ENCODE data around the gene SLC27A5.

Gene SLC27A5

DNA sequence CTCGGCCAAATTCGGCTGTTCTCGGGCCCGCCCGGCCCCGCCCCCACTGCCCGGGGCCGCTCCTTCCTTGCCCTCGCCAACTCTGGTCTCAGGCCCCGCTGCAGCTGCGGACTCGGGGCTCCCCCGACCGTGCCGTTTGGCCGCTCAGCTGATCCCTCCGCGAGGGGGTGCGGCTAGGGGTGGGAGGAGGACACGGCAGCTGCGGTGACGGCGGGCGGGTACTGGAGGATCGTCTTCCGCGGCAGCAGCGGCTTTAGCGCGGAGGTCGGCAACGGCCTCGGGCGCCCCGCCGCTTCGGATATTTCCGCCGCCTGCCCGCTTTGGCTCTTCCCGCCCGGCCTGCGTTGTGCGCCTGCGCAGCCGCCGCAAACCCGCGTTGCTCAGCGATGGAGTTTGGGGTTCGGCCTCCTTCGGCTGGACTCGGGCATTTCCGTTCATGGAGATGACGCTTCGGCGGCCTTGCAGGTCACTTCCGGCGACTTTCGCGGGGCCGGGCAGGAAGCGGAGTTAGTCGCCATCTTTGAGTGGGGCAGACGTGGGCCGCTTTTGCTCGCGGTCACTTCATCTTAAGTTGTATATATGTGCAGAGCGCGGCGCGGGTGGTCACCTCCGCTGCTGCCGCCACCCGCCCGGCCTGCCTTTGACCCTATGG lies 47.0 kb upstream of the SLC27A5 start (continued):
- TF ChIP-seq ZNF623 (tag by site-specific recombination; IDR thresholded peaks at IDR 0.05) (no peak), SETDB1 (IDR thresholded peaks at IDR 0.05; ENCODE audit: insufficient read length, low read length) (no peak), ZFHX2 (tag by site-specific recombination; conservative IDR thresholded peaks at IDR 0.05) (no peak), ZNF341 (tag by site-specific recombination; IDR thresholded peaks at IDR 0.05; ENCODE audit: low read depth) (peak; percentile 75), ZSCAN18 (tag by site-specific recombination; IDR thresholded peaks at IDR 0.05) (no peak), ZNF394 (tag by site-specific recombination; IDR thresholded peaks at IDR 0.05; ENCODE audit: borderline replicate concordance) (no peak), ZBTB44 (tag by site-specific recombination; IDR thresholded peaks at IDR 0.05) (0 out of 2 replicates have a peak, but pooled peaks have one; percentile 25), ZNF585B (tag by site-specific recombination; IDR thresholded peaks at IDR 0.05) (no peak), OVOL3 (tag by site-specific recombination; IDR thresholded peaks at IDR 0.05) (no peak), ZNF558 (tag by site-specific recombination; IDR thresholded peaks at IDR 0.05) (no peak), ZSCAN23 (tag by site-specific recombination; IDR thresholded peaks at IDR 0.05) (no peak), HIC1 (tag by site-specific recombination; IDR thresholded peaks at IDR 0.05) (peak; percentile 63; the same call in 1 of the 2 replicates), WT1 (tag by site-specific recombination; IDR thresholded peaks at IDR 0.05) (no peak), ZNF768 (tag by site-specific recombination; IDR thresholded peaks at IDR 0.05) (no peak), BCL11B (tag by site-specific recombination; IDR thresholded peaks at IDR 0.05; ENCODE audit: low read depth) (peak; percentile 44; the same call in 1 of the 2 replicates), ZNF112 (tag by site-specific recombination; IDR thresholded peaks at IDR 0.05) (no peak), REPIN1 (tag by site-specific recombination; IDR thresholded peaks at IDR 0.05; ENCODE audit: low read depth) (no peak), ZBTB17 (tag by site-specific recombination; IDR thresholded peaks at IDR 0.05) (peak; percentile 27), HOXC10 (CRISPR knock-in tag; IDR thresholded peaks at IDR 0.05) (0 out of 2 replicates have a peak, but pooled peaks have one; percentile 68), ZNF133 (tag by site-specific recombination; IDR thresholded peaks at IDR 0.05) (no peak), ZIC2 (tag by site-specific recombination; IDR thresholded peaks at IDR 0.05) (no peak), ZBTB1 (tag by site-specific recombination; IDR thresholded peaks at IDR 0.05) (no peak), FEZF1 (tag by site-specific recombination; IDR thresholded peaks at IDR 0.05) (no peak), EGR2 (tag by site-specific recombination; IDR thresholded peaks at IDR 0.05; ENCODE audit: low read depth) (no peak), ZNF155 (tag by site-specific recombination; IDR thresholded peaks at IDR 0.05) (no peak), KLF10 (tag by site-specific recombination; IDR thresholded peaks at IDR 0.05) (peak; percentile 69), ZNF416 (tag by site-specific recombination; IDR thresholded peaks at IDR 0.05) (no peak)
- TF ChIP-seq, protein P1, sequence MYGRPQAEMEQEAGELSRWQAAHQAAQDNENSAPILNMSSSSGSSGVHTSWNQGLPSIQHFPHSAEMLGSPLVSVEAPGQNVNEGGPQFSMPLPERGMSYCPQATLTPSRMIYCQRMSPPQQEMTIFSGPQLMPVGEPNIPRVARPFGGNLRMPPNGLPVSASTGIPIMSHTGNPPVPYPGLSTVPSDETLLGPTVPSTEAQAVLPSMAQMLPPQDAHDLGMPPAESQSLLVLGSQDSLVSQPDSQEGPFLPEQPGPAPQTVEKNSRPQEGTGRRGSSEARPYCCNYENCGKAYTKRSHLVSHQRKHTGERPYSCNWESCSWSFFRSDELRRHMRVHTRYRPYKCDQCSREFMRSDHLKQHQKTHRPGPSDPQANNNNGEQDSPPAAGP (tag by site-specific recombination; IDR thresholded peaks at IDR 0.05) = no peak
- TF ChIP-seq, protein P2, sequence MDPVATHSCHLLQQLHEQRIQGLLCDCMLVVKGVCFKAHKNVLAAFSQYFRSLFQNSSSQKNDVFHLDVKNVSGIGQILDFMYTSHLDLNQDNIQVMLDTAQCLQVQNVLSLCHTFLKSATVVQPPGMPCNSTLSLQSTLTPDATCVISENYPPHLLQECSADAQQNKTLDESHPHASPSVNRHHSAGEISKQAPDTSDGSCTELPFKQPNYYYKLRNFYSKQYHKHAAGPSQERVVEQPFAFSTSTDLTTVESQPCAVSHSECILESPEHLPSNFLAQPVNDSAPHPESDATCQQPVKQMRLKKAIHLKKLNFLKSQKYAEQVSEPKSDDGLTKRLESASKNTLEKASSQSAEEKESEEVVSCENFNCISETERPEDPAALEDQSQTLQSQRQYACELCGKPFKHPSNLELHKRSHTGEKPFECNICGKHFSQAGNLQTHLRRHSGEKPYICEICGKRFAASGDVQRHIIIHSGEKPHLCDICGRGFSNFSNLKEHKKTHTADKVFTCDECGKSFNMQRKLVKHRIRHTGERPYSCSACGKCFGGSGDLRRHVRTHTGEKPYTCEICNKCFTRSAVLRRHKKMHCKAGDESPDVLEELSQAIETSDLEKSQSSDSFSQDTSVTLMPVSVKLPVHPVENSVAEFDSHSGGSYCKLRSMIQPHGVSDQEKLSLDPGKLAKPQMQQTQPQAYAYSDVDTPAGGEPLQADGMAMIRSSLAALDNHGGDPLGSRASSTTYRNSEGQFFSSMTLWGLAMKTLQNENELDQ (tag by site-specific recombination; IDR thresholded peaks at IDR 0.05; ENCODE audit: low read depth) = no peak
- TF ChIP-seq, protein P3, sequence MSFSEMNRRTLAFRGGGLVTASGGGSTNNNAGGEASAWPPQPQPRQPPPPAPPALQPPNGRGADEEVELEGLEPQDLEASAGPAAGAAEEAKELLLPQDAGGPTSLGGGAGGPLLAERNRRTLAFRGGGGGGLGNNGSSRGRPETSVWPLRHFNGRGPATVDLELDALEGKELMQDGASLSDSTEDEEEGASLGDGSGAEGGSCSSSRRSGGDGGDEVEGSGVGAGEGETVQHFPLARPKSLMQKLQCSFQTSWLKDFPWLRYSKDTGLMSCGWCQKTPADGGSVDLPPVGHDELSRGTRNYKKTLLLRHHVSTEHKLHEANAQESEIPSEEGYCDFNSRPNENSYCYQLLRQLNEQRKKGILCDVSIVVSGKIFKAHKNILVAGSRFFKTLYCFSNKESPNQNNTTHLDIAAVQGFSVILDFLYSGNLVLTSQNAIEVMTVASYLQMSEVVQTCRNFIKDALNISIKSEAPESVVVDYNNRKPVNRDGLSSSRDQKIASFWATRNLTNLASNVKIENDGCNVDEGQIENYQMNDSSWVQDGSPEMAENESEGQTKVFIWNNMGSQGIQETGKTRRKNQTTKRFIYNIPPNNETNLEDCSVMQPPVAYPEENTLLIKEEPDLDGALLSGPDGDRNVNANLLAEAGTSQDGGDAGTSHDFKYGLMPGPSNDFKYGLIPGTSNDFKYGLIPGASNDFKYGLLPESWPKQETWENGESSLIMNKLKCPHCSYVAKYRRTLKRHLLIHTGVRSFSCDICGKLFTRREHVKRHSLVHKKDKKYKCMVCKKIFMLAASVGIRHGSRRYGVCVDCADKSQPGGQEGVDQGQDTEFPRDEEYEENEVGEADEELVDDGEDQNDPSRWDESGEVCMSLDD (tag by site-specific recombination; IDR thresholded peaks at IDR 0.05) = peak; percentile 23
